Skin epidermis (tissue), 12 donors: Measurements from ENCODE around the gene HMGB2.

ENCODE experiments used
- H3K27ac ChIP-seq, 21 experiments: fragments of 200-600 bp; sonication (generic) in 11 of 21; one replicate each; pipeline ENCODE4 v1.5.0; 2020; ENCODE audit warnings: mild to moderate bottlenecking in 3 of 21, inconsistent platforms in 2 of 21, moderate library complexity in 2 of 21
- H3K4me3 ChIP-seq, 7 experiments: fragments of 200-600 bp; sonication (generic) in 2 of 7; one replicate each; pipeline ENCODE4 v1.5.0; 2020; ENCODE audit warnings: inconsistent platforms in 2 of 7, mild to moderate bottlenecking in 2 of 7, moderate library complexity in 1 of 7

HMGB2 gene

GRCh38 chr4:173334085-173334890, at the start of gene HMGB2:
TSS of gene HMGB2 (minus strand) at chr4:173334358. CDS start at chr4:173333649, 709 bp downstream.
- peak within 1 kb of the TSS; percentile 85 to 99 (median 94) for H3K4me3 ChIP-seq

GRCh38 chr4:173382349-173382748, 48.2 kb upstream of the HMGB2 start:
- no peak overlapping the region for H3K27ac ChIP-seq

More at GRCh38 chr4:173334085-173334890, at the start of gene HMGB2:
- peak within 1 kb of the TSS; percentile 84 to 99 (median 96) for H3K27ac ChIP-seq

GRCh38 chr4:173381610-173382009, 47.5 kb upstream of the HMGB2 start:
- H3K4me3 ChIP-seq = no peak overlapping the region
- no peak overlapping the region for H3K27ac ChIP-seq

More at GRCh38 chr4:173382349-173382748, 48.2 kb upstream of the HMGB2 start:
- H3K4me3 ChIP-seq = no peak overlapping the region

- H3K27ac ChIP-seq = no peak overlapping the region
- H3K4me3 ChIP-seq = no peak overlapping the region
These were observed 46.8 kb upstream of the HMGB2 start for GRCh38 chr4:173380987-173381386.

- no peak overlapping the region for H3K4me3 ChIP-seq
- no peak overlapping the region for H3K27ac ChIP-seq
These were observed 45.8 kb upstream of the HMGB2 start for GRCh38 chr4:173379929-173380328.

GRCh38 chr4:173374588-173374987, 40.4 kb upstream of the HMGB2 start:
- Histone ChIP-seq H3K4me3 (no peak overlapping the region), H3K27ac (no peak overlapping the region)

GRCh38 chr4:173371292-173372192, 37.4 kb upstream of the HMGB2 start:
- peak overlapping the region; percentile 62 to 91 (median 75) for H3K4me3 ChIP-seq
- H3K27ac ChIP-seq = peak overlapping the region; percentile 56 to 93 (median 88)

GRCh38 chr4:173370477-173371291, 36.5 kb upstream of the HMGB2 start, which contains the start of gene SAP30:
TSS of gene SAP30 (plus strand) at chr4:173370954. CDS start at chr4:173371183, 229 bp downstream.
- H3K4me3 ChIP-seq = peak within 1 kb of the TSS; percentile 62 to 91 (median 75)

GRCh38 chr4:173370130-173370476, 35.9 kb upstream of the HMGB2 start:
- Histone ChIP-seq H3K4me3 (peak overlapping the region; percentile 62 to 91 (median 75)), H3K27ac (peak overlapping the region; percentile 74 to 94 (median 91))

More at GRCh38 chr4:173370477-173371291, 36.5 kb upstream of the HMGB2 start, which contains the start of gene SAP30:
- peak within 1 kb of the TSS; percentile 74 to 94 (median 91) for H3K27ac ChIP-seq

- peak overlapping the region in 1 of 21 experiments; percentile 35 for H3K27ac ChIP-seq
- no peak overlapping the region for H3K4me3 ChIP-seq
These were observed 33.8 kb upstream of the HMGB2 start for GRCh38 chr4:173367946-173368345.

GRCh38 chr4:173367285-173367684, 33.1 kb upstream of the HMGB2 start:
- no peak overlapping the region for H3K4me3 ChIP-seq
- peak overlapping the region in 1 of 21 experiments; percentile 20 for H3K27ac ChIP-seq

GRCh38 chr4:173365359-173365996, 31.3 kb upstream of the HMGB2 start:
- H3K4me3 ChIP-seq = no peak overlapping the region
- peak overlapping the region in 1 of 21 experiments; percentile 24 for H3K27ac ChIP-seq

- no peak overlapping the region for H3K27ac ChIP-seq
These were observed 28.5 kb upstream of the HMGB2 start for GRCh38 chr4:173362666-173363065.

GRCh38 chr4:173360587-173361221, 26.5 kb upstream of the HMGB2 start:
- no peak overlapping the region for H3K4me3 ChIP-seq
- H3K27ac ChIP-seq = no peak overlapping the region

More at GRCh38 chr4:173362666-173363065, 28.5 kb upstream of the HMGB2 start:
- no peak overlapping the region for H3K4me3 ChIP-seq

- Histone ChIP-seq H3K4me3 (no peak overlapping the region), H3K27ac (no peak overlapping the region)
These were observed 23.8 kb upstream of the HMGB2 start for GRCh38 chr4:173357939-173358338.

- Histone ChIP-seq H3K4me3 (no peak overlapping the region), H3K27ac (no peak overlapping the region)
These were observed 13.3 kb upstream of the HMGB2 start for GRCh38 chr4:173347467-173347866.

- H3K27ac ChIP-seq = no peak overlapping the region
- no peak overlapping the region for H3K4me3 ChIP-seq
These were observed 11.9 kb upstream of the HMGB2 start for GRCh38 chr4:173346074-173346473.

- no peak overlapping the region for H3K4me3 ChIP-seq
- H3K27ac ChIP-seq = no peak overlapping the region
These were observed 11.5 kb upstream of the HMGB2 start for GRCh38 chr4:173345648-173346047.
